HEK293T (cell line): Measurements from ENCODE around the gene TUBG2.

Experiments used
- FOXM1 ChIP-seq: fragments of 450-650 bp; IDR thresholded peaks from 2 replicates; pipeline ENCODE4 v1.6.1; 2017; ENCODE audit warnings: mild to moderate bottlenecking, borderline replicate concordance
- NFRKB ChIP-seq: fragments of 450-650 bp; IDR thresholded peaks from 2 replicates; pipeline ENCODE4 v1.6.1; 2016; ENCODE audit warnings: mild to moderate bottlenecking, moderate library complexity
- PKNOX1 ChIP-seq: fragments of 450-650 bp; IDR thresholded peaks from 2 replicates; pipeline ENCODE4 v1.6.1; 2016

- no peak for TF ChIP-seq NFRKB
- TF ChIP-seq PKNOX1, result no peak
- TF ChIP-seq FOXM1, result no peak
Measured at GRCh38 chr17:42683407-42684034, 24.4 kb downstream of the TUBG2 start.
